ENCODE measurements around the gene MEIS3. TPM values are rescaled to one million over a fixed set of nuclear protein-coding genes. Genes with fewer than 3 reads are reported as not detected.
A peak's percentile ranks its signal among the peaks of the same experiment; 100 is the strongest.

The MEIS3 gene
- polyA plus RNA-seq, 1 of the 3 experiments (the other 2 are of a cell fraction) = 69.8 TPM

GRCh38 chr19:47418692-47419029 lies 666 bp downstream of the MEIS3 start:
- Histone ChIP-seq H3K9me2 (no peaks in the 10 kb centered on the region), H3K9ac (peak overlapping the region; percentile 74), H3K27me3 (ENCODE audit: insufficient read depth) (no peaks in the 10 kb centered on the region), H3K27ac (ENCODE audit: low read depth in 2 of 2, low read length in 1 of 2) (peak overlapping the region in 1 of 2 experiments; percentile 64; a peak in 1 of 4 replicates), H3K4me2 (peak overlapping the region; percentile 99), H3K79me2 (ENCODE audit: insufficient read depth) (peaks cover 21% of the 10 kb centered on the region), H3F3A (replicated peaks; ENCODE audit: insufficient read depth) (peaks cover 8% of the 10 kb centered on the region), H4K20me1 (ENCODE audit: insufficient read depth) (peaks cover 25% of the 10 kb centered on the region), H3K4me1 (ENCODE audit: control insufficient read depth in 1 of 2, insufficient read depth in 2 of 2, low read depth in 1 of 2, low read length in 1 of 2) (peaks cover 26 to 37% of the 10 kb centered on the region in 2 experiments; a peak in 3 of 4 replicates), H3K4me3 (ENCODE audit: low read depth in 2 of 2, low read length in 1 of 2) (peak overlapping the region; percentile 65 to 73), H3K9me3 (no peaks in the 10 kb centered on the region), H2AFZ (ENCODE audit: low read depth) (0 out of 2 replicates have a peak overlapping the region, but pooled peaks have one; percentile 16), H3K36me3 (replicated peaks in 1 of 2; ENCODE audit: control insufficient read depth in 1 of 2, insufficient read depth in 2 of 2, low read length in 1 of 2) (peaks cover 5 to 6% of the 10 kb centered on the region in 2 experiments)
- DNase-seq = peak; percentile 65
- TF ChIP-seq NFIC (IDR thresholded peaks at IDR 0.05; ENCODE audit: borderline replicate concordance) (no peak), SIN3A (IDR thresholded peaks at IDR 0.05; ENCODE audit: borderline replicate concordance, low read depth, low read length) (no peak), GABPA (IDR thresholded peaks at IDR 0.05; ENCODE audit: low read depth) (no peak), ZBTB33 (IDR thresholded peaks at IDR 0.05; ENCODE audit: borderline replicate concordance, low read depth) (no peak), POLR2AphosphoS5 (IDR thresholded peaks at IDR 0.05; ENCODE audit: low read depth, low read length) (no peak), MXI1 (IDR thresholded peaks at IDR 0.05; ENCODE audit: low read depth, low read length) (no peak), FOXM1 (IDR thresholded peaks at IDR 0.05; ENCODE audit: low read depth) (no peak), ELF1 (IDR thresholded peaks at IDR 0.05) (no peak), MEF2A (IDR thresholded peaks at IDR 0.05; ENCODE audit: borderline replicate concordance, low read depth) (no peak), EZH2phosphoT487 (IDR thresholded peaks at IDR 0.05; ENCODE audit: borderline replicate concordance, low read depth) (no peak), RCOR1 (IDR thresholded peaks at IDR 0.05; ENCODE audit: low read length) (no peak), NRF1 (IDR thresholded peaks at IDR 0.05; ENCODE audit: low read depth, low read length) (no peak), FOXJ3 (CRISPR knock-in tag; IDR thresholded peaks at IDR 0.05) (no peak), TEAD4 (IDR thresholded peaks at IDR 0.05; ENCODE audit: borderline replicate concordance, insufficient read depth) (no peak), GATA2 (CRISPR knock-in tag; IDR thresholded peaks at IDR 0.05) (no peak), RFX5 (IDR thresholded peaks at IDR 0.05; ENCODE audit: low read length) (no peak)
- TF ChIP-seq, protein P1, sequence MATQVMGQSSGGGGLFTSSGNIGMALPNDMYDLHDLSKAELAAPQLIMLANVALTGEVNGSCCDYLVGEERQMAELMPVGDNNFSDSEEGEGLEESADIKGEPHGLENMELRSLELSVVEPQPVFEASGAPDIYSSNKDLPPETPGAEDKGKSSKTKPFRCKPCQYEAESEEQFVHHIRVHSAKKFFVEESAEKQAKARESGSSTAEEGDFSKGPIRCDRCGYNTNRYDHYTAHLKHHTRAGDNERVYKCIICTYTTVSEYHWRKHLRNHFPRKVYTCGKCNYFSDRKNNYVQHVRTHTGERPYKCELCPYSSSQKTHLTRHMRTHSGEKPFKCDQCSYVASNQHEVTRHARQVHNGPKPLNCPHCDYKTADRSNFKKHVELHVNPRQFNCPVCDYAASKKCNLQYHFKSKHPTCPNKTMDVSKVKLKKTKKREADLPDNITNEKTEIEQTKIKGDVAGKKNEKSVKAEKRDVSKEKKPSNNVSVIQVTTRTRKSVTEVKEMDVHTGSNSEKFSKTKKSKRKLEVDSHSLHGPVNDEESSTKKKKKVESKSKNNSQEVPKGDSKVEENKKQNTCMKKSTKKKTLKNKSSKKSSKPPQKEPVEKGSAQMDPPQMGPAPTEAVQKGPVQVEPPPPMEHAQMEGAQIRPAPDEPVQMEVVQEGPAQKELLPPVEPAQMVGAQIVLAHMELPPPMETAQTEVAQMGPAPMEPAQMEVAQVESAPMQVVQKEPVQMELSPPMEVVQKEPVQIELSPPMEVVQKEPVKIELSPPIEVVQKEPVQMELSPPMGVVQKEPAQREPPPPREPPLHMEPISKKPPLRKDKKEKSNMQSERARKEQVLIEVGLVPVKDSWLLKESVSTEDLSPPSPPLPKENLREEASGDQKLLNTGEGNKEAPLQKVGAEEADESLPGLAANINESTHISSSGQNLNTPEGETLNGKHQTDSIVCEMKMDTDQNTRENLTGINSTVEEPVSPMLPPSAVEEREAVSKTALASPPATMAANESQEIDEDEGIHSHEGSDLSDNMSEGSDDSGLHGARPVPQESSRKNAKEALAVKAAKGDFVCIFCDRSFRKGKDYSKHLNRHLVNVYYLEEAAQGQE (IDR thresholded peaks at IDR 0.05; ENCODE audit: low read depth, low read length) = no peak
- TF ChIP-seq, protein P2, sequence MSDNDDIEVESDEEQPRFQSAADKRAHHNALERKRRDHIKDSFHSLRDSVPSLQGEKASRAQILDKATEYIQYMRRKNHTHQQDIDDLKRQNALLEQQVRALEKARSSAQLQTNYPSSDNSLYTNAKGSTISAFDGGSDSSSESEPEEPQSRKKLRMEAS (IDR thresholded peaks at IDR 0.05; ENCODE audit: low read depth) = no peak
- TF ChIP-seq, protein P3, sequence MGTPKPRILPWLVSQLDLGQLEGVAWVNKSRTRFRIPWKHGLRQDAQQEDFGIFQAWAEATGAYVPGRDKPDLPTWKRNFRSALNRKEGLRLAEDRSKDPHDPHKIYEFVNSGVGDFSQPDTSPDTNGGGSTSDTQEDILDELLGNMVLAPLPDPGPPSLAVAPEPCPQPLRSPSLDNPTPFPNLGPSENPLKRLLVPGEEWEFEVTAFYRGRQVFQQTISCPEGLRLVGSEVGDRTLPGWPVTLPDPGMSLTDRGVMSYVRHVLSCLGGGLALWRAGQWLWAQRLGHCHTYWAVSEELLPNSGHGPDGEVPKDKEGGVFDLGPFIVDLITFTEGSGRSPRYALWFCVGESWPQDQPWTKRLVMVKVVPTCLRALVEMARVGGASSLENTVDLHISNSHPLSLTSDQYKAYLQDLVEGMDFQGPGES (IDR thresholded peaks at IDR 0.05; ENCODE audit: low read depth, low read length) = no peak
- TF ChIP-seq, protein P4, sequence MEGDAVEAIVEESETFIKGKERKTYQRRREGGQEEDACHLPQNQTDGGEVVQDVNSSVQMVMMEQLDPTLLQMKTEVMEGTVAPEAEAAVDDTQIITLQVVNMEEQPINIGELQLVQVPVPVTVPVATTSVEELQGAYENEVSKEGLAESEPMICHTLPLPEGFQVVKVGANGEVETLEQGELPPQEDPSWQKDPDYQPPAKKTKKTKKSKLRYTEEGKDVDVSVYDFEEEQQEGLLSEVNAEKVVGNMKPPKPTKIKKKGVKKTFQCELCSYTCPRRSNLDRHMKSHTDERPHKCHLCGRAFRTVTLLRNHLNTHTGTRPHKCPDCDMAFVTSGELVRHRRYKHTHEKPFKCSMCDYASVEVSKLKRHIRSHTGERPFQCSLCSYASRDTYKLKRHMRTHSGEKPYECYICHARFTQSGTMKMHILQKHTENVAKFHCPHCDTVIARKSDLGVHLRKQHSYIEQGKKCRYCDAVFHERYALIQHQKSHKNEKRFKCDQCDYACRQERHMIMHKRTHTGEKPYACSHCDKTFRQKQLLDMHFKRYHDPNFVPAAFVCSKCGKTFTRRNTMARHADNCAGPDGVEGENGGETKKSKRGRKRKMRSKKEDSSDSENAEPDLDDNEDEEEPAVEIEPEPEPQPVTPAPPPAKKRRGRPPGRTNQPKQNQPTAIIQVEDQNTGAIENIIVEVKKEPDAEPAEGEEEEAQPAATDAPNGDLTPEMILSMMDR (IDR thresholded peaks at IDR 0.05) = no peak
- CTCF ChIA-PET = interaction anchor here (0.7 to 1.0 kb wide), 2 partner anchors 18 to 27 kb away, joined by 4 to 6 read pairs; no protein-coding TSS in a partner anchor
- 8% methylated on average over 9 of the region's 9 CpGs for WGBS (ENCODE audit: low lambda C conversion rate)
- POLR2A ChIA-PET = interaction anchor here (0.7 to 1.0 kb wide), 2 partner anchors 10 to 217 kb away, joined by 3 to 4 read pairs; no protein-coding TSS in a partner anchor

All from SK-N-SH (cell line).